Pancreas (tissue), 10 donors: ENCODE results near the gene ADCY2. TPM values are rescaled to one million over a fixed set of nuclear protein-coding genes. Genes with fewer than 3 reads are reported as not detected.

Experiments
- ATAC-seq, 4 donors: fragments of 200-7000 bp; cut with Tn5 transposase; one replicate each; pipeline versions ENCODE4 v1.8.0 to v1.9.1; 2020; ENCODE audit warnings: mild to moderate bottlenecking in 4 of 4, moderate library complexity in 4 of 4
- DNase-seq, 6 donors: peaks; one replicate each; pipeline ENCODE4 v3.0.0-alpha.2; 2020
- FAIRE-seq: peaks from 2 replicates; lab custom pipeline; 2012; peaks lifted over from hg19 to GRCh38; lab: Jason Lieb, UNC
- H3K27ac ChIP-seq, 4 donors: fragments of 200-600 bp; sonication (generic); 1 replicate in 3 of 4; 2 replicates in 1 of 4; pipeline versions ENCODE4 v1.5.0 to v1.8.0; 2020
- H3K27me3 ChIP-seq, 4 donors: fragments of 200-600 bp; one replicate each; pipeline ENCODE4 v1.8.0; 2021
- H3K36me3 ChIP-seq, 3 donors: fragments of 200-600 bp; sonication (generic) in 1 of 3; one replicate each; pipeline versions ENCODE4 v1.5.0 to v1.8.0; 2020 to 2021
- H3K4me1 ChIP-seq, 3 donors: fragments of 200-600 bp; one replicate each; pipeline ENCODE4 v1.8.0; 2021
- H3K4me3 ChIP-seq, 4 donors: fragments of 200-600 bp; sonication (generic) in 2 of 4; one replicate each; pipeline versions ENCODE4 v1.5.0 to v1.8.0; 2020 to 2021
- H3K9me3 ChIP-seq, 4 donors: fragments of 200-600 bp; one replicate each; pipeline ENCODE4 v1.8.0; 2021
- CTCF ChIP-seq, 4 donors: fragments of 200-600 bp; sonication (generic) in 3 of 4; IDR thresholded peaks; one replicate each; pipeline versions ENCODE4 v1.5.0 to v1.8.0; 2021; ENCODE audit warnings: antibody characterized with exemption in 4 of 4
- WGBS, 2 donors: extraction: QIAGEN DNeasy Blood & Tissue Kit; methylation state at CpG; one replicate each; pipeline ENCODE4 v1.1.7; 2013; 5-methylcytosine and 5-hydroxymethylcytosine counted together
- intact Hi-C, 3 donors: fragments of 100-400 bp; cut with DNase I; formaldehyde crosslinking; loops; one replicate each; pipeline versions ENCODE4 v1.11.1 to v1.14.2; 2022
- polyA plus RNA-seq, 2 donors: library from polyadenylated mRNA; stranded (reverse); fragments of 200-250 nt; gene quantifications; one replicate each; pipeline ENCODE4 v1.2.3, GENCODE V29; 2013
- total RNA-seq, 6 donors: library from RNA; stranded (reverse); fragmentation: NEBNext Ultra II Directional in 4 of 6; extraction: Animal tissue kit (Norgen Biotek cat#: 25700) in 4 of 6; gene quantifications; one replicate each; pipeline versions ENCODE4 v1.2.1 to v1.2.4, GENCODE V29; 2021 to 2023
- donor health status: healthy with polysubstance abuse.
- donor health status: DM: no; HTN: no; CAD: no; lungs with moderate emphysema.
- donor health status: DM: no; HTN: no; CAD: no.
- donor health status: control.
- donor health status: control.
- donor health status: Bipolar disorder and iron deficiency.
- donor health status: DM: yes; HTN: yes; CAD: no.
- donor health status: DM: no; HTN: no; CAD: no.
- donor health status: DM: no; HTN: no; CAD: no.
- donor health status: DM: yes; HTN: yes; CAD: no.

The ADCY2 gene
- total and polyA plus RNA-seq, 8 donors, result 0.19 to 2.2 (median 0.50) TPM

- WGBS, 2 donors, result 66 to 69% methylated on average over 6 of the region's 6 CpGs
- Histone ChIP-seq H3K4me3 (no peak overlapping the region), H3K27me3 (no peaks in the 10 kb centered on the region), H3K36me3 (no peaks in the 10 kb centered on the region), H3K27ac (no peak overlapping the region), H3K4me1 (no peaks in the 10 kb centered on the region), H3K9me3 (no peaks in the 10 kb centered on the region)
- intact Hi-C loops, result no loop called here
- no peak for TF ChIP-seq CTCF (IDR thresholded peaks at IDR 0.05)
- DNase-seq (no peak), ATAC-seq (no peak), FAIRE-seq (no peak)
Measured at GRCh38 chr5:7653046-7653445, 257.1 kb downstream of the ADCY2 start.

GRCh38 chr5:7657153-7657552 lies 261.2 kb downstream of the ADCY2 start:
- 78 to 83% methylated on average over 3 of the region's 3 CpGs for WGBS, 2 donors
- Histone ChIP-seq H3K9me3 (no peaks in the 10 kb centered on the region), H3K4me3 (no peak overlapping the region), H3K4me1 (no peaks in the 10 kb centered on the region), H3K36me3 (no peaks in the 10 kb centered on the region), H3K27me3 (no peaks in the 10 kb centered on the region), H3K27ac (no peak overlapping the region)
- no peak for ATAC-seq
- no peak for DNase-seq
- TF ChIP-seq CTCF (IDR thresholded peaks at IDR 0.05), result no peak
- FAIRE-seq, result no peak
- intact Hi-C loops, result no loop called here

DNA sequence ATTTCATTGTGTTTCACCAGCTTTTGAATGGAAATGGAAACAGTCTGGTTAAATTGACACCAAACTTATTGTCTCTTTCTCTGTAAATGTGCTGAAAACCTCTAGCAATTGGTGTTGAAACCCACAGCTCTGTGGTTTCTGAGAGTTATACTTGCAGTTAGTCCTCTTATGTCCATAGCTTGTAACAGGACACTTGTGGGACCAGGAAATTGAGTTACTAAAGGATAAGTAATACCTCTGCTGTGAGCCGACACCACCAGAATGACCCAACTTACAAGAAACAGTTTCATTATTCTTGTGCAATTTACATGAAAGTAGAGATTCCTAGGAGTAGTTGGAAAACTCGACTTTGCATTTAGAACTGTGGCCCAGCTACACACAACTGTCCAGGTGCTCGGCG lies 263.5 kb downstream of the ADCY2 start:
- no peaks in the 10 kb centered on the region for H3K36me3 ChIP-seq
- no peaks in the 10 kb centered on the region for H3K27me3 ChIP-seq
- FAIRE-seq, result no peak
- no peak for TF ChIP-seq CTCF (IDR thresholded peaks at IDR 0.05)
- H3K4me1 ChIP-seq, result no peaks in the 10 kb centered on the region
- no peak overlapping the region for H3K4me3 ChIP-seq
- H3K27ac ChIP-seq, result no peak overlapping the region
- DNase-seq, result no peak
- intact Hi-C loops, result no loop called here
- 65 to 68% methylated on average over 4 of the region's 4 CpGs for WGBS, 2 donors
- H3K9me3 ChIP-seq, result no peaks in the 10 kb centered on the region
- ATAC-seq, result no peak

- H3K4me1 ChIP-seq, result no peaks in the 10 kb centered on the region
- H3K9me3 ChIP-seq, result no peaks in the 10 kb centered on the region
- H3K36me3 ChIP-seq, result no peaks in the 10 kb centered on the region
- WGBS, 2 donors, result 75 to 83% methylated on average over 6 of the region's 6 CpGs
- no peak for DNase-seq
- FAIRE-seq, result no peak
- no peaks in the 10 kb centered on the region for H3K27me3 ChIP-seq
- ATAC-seq, result no peak
- intact Hi-C loops, result no loop called here
- H3K4me3 ChIP-seq, result no peak overlapping the region
- H3K27ac ChIP-seq, result no peak overlapping the region
- no peak for TF ChIP-seq CTCF (IDR thresholded peaks at IDR 0.05)
Measured at GRCh38 chr5:7662289-7662688, 266.4 kb downstream of the ADCY2 start.

- H3K9me3 ChIP-seq, result no peaks in the 10 kb centered on the region
- H3K27me3 ChIP-seq, result no peaks in the 10 kb centered on the region
- FAIRE-seq (no peak), DNase-seq (no peak), ATAC-seq (no peak)
- H3K27ac ChIP-seq, result no peak overlapping the region
- H3K4me1 ChIP-seq, result no peaks in the 10 kb centered on the region
- H3K36me3 ChIP-seq, result no peaks in the 10 kb centered on the region
- intact Hi-C loops, result no loop called here
- WGBS, 2 donors, result 56 to 63% methylated on average over 3 of the region's 3 CpGs
- no peak overlapping the region for H3K4me3 ChIP-seq
- TF ChIP-seq CTCF (IDR thresholded peaks at IDR 0.05), result no peak
Measured at GRCh38 chr5:7663808-7664207, 267.9 kb downstream of the ADCY2 start.
